PC-9 (cell line): Measurements from ENCODE around the gene RASGRF1. TPM values are rescaled to one million over a fixed set of nuclear protein-coding genes. Genes with fewer than 3 reads are reported as not detected.
"Not testable (repeated sequence)": the region's sequence is repeated elsewhere in the genome, so short reads cannot be mapped to it uniquely, and the experiment has no call there.

Experiments used
- BruUV-seq: library from RNA; stranded (reverse); fragments of 400-500 nt; replicated peaks from 2 replicates; lab custom pipeline; 2021; lab: Mats Ljungman, UMichigan
- CTCF ChIA-PET: fragments of 300-600 bp; sonication (Branson Sonifier 250); formaldehyde crosslinking; loops from one replicate; lab custom pipeline; 2022; ENCODE audit warnings: antibody characterized with exemption; lab: Charles Lee
- POLR2A ChIA-PET: fragments of 300-600 bp; sonication (Branson Sonifier 250); formaldehyde crosslinking; loops from one replicate; lab custom pipeline; 2022; ENCODE audit warnings: antibody characterized with exemption; ENCODE audit not compliant: unreplicated experiment; lab: Charles Lee
- DNase-seq, 2 experiments: peaks; one replicate each; pipeline versions ENCODE4 v3.0.0 to v3.0.0-alpha.2; 2015 to 2022; ENCODE audit warnings: mixed read lengths in 1 of 2
- H2AFZ ChIP-seq: fragments of 200-600 bp; sonication (generic); 2 replicates; pipeline ENCODE4 v1.8.1; 2017; ENCODE audit warnings: antibody characterized with exemption
- H3F3A ChIP-seq: fragments of 200-600 bp; sonication (generic); 2 replicates; pipeline ENCODE4 v1.8.1; 2017; ENCODE audit warnings: antibody characterized with exemption, mild to moderate bottlenecking, low read depth; ENCODE audit not compliant: insufficient read depth
- H3K27ac ChIP-seq: fragments of 200-600 bp; sonication (generic); 2 replicates; pipeline ENCODE4 v1.6.1; 2016; ENCODE audit warnings: mixed run types
- H3K27me3 ChIP-seq: fragments of 200-600 bp; sonication (generic); 2 replicates; pipeline ENCODE4 v1.6.1; 2016; ENCODE audit warnings: low read depth, mixed run types; ENCODE audit not compliant: insufficient read depth
- H3K36me3 ChIP-seq: fragments of 200-600 bp; sonication (generic); 2 replicates; pipeline ENCODE4 v1.6.1; 2016; ENCODE audit warnings: low read depth, mixed run types
- H3K4me1 ChIP-seq: fragments of 200-600 bp; sonication (generic); replicated peaks from 2 replicates; pipeline ENCODE4 v1.6.1; 2016; ENCODE audit warnings: mixed run types; ENCODE audit not compliant: insufficient read depth
- H3K4me2 ChIP-seq: fragments of 200-600 bp; sonication (generic); 2 replicates; pipeline ENCODE4 v1.6.1; 2017; ENCODE audit warnings: mixed run types
- H3K4me3 ChIP-seq: fragments of 200-600 bp; sonication (generic); 2 replicates; pipeline ENCODE4 v1.6.1; 2016; ENCODE audit warnings: mixed run types
- H3K79me2 ChIP-seq: fragments of 200-600 bp; sonication (generic); 2 replicates; pipeline ENCODE4 v1.6.1; 2017; ENCODE audit warnings: low read depth, mixed run types
- H3K9me2 ChIP-seq: fragments of 200-600 bp; sonication (generic); 2 replicates; pipeline ENCODE4 v1.8.1; 2017; ENCODE audit warnings: mild to moderate bottlenecking; ENCODE audit not compliant: insufficient read depth
- H3K9me3 ChIP-seq: fragments of 200-600 bp; sonication (generic); 2 replicates; pipeline ENCODE4 v1.8.1; 2016; ENCODE audit warnings: low read depth; ENCODE audit not compliant: insufficient read depth
- H4K20me1 ChIP-seq: fragments of 200-600 bp; sonication (generic); 2 replicates; pipeline ENCODE4 v1.8.1; 2017; ENCODE audit not compliant: insufficient read depth
- EZH2 ChIP-seq: fragments of 200-600 bp; sonication (generic); IDR thresholded peaks from 2 replicates; pipeline ENCODE4 v1.8.0; 2017; ENCODE audit warnings: antibody characterized with exemption, low read depth
- intact Hi-C: fragments of 100-400 bp; cut with micrococcal nuclease; formaldehyde crosslinking; loops from one replicate; pipeline ENCODE4 v1.10.0; 2022; ENCODE audit not compliant: unreplicated experiment
- total RNA-seq: library from RNA; stranded (reverse); gene quantifications from 2 replicates; pipeline ENCODE4 v1.2.3, GENCODE V29; 2021
- TF ChIP-seq, protein P1 (sequence below): fragments of 200-600 bp; sonication (generic); conservative IDR thresholded peaks from 2 replicates; pipeline ENCODE4 v1.6.1; 2017; ENCODE audit warnings: mixed run types, antibody characterized with exemption, mild to moderate bottlenecking, moderate library complexity

The RASGRF1 gene
- total RNA-seq, 1 experiment from 2014 or later = 6.0 TPM

DNA sequence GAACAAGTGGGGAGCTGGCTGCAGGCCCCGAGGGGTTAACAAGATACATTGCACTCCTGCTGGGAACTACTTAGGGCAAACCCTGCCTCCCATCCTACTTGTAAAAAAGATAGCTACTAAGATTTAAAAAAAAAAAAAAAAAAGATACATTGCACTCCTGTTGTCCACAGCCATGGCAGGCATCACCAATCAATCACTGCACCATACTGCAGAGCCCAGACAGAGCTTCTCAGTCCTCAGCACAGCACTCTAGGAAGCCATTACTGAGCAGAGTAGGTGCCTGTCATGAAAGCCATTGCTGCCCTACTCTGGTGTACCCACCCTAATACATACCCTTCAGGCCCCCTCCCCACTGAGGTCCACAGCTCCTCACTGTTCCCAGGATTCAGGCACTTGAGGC is 64.8 kb downstream of the RASGRF1 start:
- H4K20me1 ChIP-seq = no peaks in the 10 kb centered on the region
- no peak overlapping the region for H3K4me3 ChIP-seq
- no TSS peak for BruUV-seq
- H3K36me3 ChIP-seq = no peaks in the 10 kb centered on the region
- H3K79me2 ChIP-seq = no peaks in the 10 kb centered on the region
- no peaks in the 10 kb centered on the region for H3K9me2 ChIP-seq
- ChIA-PET CTCF (interaction anchor here (1.5 kb wide), 1 partner anchor 159 kb away, joined by 9 read pairs; no protein-coding TSS in a partner anchor), POLR2A (no interaction called here)
- no peak overlapping the region for H3K4me2 ChIP-seq
- no peak overlapping the region for H3K27ac ChIP-seq
- no peaks in the 10 kb centered on the region for H3K9me3 ChIP-seq
- intact Hi-C loops = loop anchor here (10.0 kb wide), 1 partner anchor 309 kb away; no protein-coding TSS in a partner anchor
- no peaks in the 10 kb centered on the region for H3K27me3 ChIP-seq
- H3K4me1 ChIP-seq = peaks cover 7% of the 10 kb centered on the region
- H3F3A ChIP-seq = no peaks in the 10 kb centered on the region
- no peak for DNase-seq
- TF ChIP-seq, protein P1, sequence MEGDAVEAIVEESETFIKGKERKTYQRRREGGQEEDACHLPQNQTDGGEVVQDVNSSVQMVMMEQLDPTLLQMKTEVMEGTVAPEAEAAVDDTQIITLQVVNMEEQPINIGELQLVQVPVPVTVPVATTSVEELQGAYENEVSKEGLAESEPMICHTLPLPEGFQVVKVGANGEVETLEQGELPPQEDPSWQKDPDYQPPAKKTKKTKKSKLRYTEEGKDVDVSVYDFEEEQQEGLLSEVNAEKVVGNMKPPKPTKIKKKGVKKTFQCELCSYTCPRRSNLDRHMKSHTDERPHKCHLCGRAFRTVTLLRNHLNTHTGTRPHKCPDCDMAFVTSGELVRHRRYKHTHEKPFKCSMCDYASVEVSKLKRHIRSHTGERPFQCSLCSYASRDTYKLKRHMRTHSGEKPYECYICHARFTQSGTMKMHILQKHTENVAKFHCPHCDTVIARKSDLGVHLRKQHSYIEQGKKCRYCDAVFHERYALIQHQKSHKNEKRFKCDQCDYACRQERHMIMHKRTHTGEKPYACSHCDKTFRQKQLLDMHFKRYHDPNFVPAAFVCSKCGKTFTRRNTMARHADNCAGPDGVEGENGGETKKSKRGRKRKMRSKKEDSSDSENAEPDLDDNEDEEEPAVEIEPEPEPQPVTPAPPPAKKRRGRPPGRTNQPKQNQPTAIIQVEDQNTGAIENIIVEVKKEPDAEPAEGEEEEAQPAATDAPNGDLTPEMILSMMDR = no peak
- TF ChIP-seq EZH2 = no peak
- H2AFZ ChIP-seq = no peak overlapping the region

DNA sequence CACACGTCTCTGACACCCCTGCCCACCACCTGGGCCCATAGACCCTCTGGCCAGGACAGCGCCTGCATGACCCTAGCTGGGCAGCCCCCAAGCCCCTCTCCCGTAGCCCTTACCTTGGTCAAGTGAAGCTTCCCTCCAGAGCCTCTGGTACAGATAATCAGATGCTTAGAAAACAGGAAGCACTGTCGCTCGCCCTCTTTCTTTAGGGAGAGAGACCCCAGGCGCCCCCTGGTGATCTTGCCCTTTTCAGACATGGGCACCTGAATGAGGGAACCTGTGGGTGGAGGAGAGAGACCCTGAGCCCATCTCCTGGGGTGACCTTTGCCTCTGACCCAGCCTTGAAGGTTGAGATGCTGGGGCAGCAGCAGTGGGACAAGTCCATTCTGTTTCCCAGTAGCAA is 65.4 kb downstream of the RASGRF1 start:
- Histone ChIP-seq H3K27ac (no peak overlapping the region), H3K27me3 (no peaks in the 10 kb centered on the region), H2AFZ (no peak overlapping the region), H3K36me3 (no peaks in the 10 kb centered on the region), H3K4me3 (no peak overlapping the region), H3K4me1 (peaks cover 7% of the 10 kb centered on the region), H3F3A (no peaks in the 10 kb centered on the region), H3K9me2 (no peaks in the 10 kb centered on the region), H4K20me1 (no peaks in the 10 kb centered on the region), H3K79me2 (no peaks in the 10 kb centered on the region), H3K9me3 (no peaks in the 10 kb centered on the region), H3K4me2 (no peak overlapping the region)
- TF ChIP-seq EZH2 = no peak
- TF ChIP-seq, protein P1 = peak; percentile 38
- no TSS peak for BruUV-seq
- intact Hi-C loops = loop anchor here (10.0 kb wide), 1 partner anchor 310 kb away; no protein-coding TSS in a partner anchor
- DNase-seq = no peak
- POLR2A ChIA-PET = no interaction called here
- CTCF ChIA-PET = interaction anchor here (1.5 kb wide), 1 partner anchor 159 kb away, joined by 9 read pairs; no protein-coding TSS in a partner anchor

DNA sequence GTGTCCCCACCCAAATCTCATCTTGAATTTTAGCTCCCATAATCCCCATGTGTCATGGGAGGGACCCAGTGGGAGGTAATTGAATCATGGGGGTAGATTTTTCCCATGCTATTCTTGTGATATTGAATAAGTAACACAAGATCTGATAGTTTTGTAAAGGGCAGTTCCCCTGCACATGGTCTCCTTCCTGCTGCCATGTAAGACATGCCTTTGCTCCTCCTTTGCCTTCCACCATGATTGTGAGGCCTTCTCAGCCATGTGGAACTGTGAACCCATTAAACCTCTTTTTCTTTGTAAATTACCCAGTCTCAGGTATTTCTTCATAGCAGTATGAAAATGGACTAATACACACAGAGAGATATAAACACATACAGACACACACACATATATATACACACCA is 66.1 kb downstream of the RASGRF1 start:
- H3K4me3 ChIP-seq, H4K20me1 ChIP-seq, H3K9me3 ChIP-seq, BruUV-seq, H3K79me2 ChIP-seq, H3F3A ChIP-seq, DNase-seq, H2AFZ ChIP-seq, H3K27me3 ChIP-seq, H3K9me2 ChIP-seq, H3K4me2 ChIP-seq, POLR2A ChIA-PET, H3K36me3 ChIP-seq, H3K4me1 ChIP-seq, H3K27ac ChIP-seq: not testable (repeated sequence)
- CTCF ChIA-PET = interaction anchor here (1.5 kb wide), 1 partner anchor 160 kb away, joined by 9 read pairs; no protein-coding TSS in a partner anchor
- intact Hi-C loops = loop anchor here (10.0 kb wide), 1 partner anchor 310 kb away; no protein-coding TSS in a partner anchor

DNA sequence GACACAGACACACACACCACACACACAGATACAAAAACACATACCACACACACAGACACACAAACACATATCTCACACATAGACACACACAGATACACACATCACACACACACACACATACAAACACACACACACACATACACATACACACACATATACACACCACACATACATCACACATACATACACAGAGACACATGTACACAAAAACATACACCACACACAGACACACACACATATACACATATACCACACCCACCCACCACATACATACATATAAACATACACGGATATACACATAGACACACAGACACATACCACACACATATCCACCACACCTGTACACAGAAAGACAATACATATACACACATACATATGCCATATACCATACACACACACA is 66.7 kb downstream of the RASGRF1 start:
- DNase-seq = no peak
- no TSS peak for BruUV-seq
- Histone ChIP-seq H3K27ac (no peak overlapping the region), H3K4me1 (peaks cover 7% of the 10 kb centered on the region), H4K20me1 (no peaks in the 10 kb centered on the region), H2AFZ (no peak overlapping the region), H3K4me3 (no peak overlapping the region), H3K9me3 (no peaks in the 10 kb centered on the region), H3K79me2 (no peaks in the 10 kb centered on the region), H3K36me3 (no peaks in the 10 kb centered on the region), H3F3A (no peaks in the 10 kb centered on the region), H3K27me3 (no peaks in the 10 kb centered on the region), H3K9me2 (no peaks in the 10 kb centered on the region), H3K4me2 (no peak overlapping the region)
- intact Hi-C loops = loop anchor here (10.0 kb wide), 1 partner anchor 311 kb away; no protein-coding TSS in a partner anchor
- TF ChIP-seq, protein P1 = no peak
- no peak for TF ChIP-seq EZH2
- ChIA-PET POLR2A (no interaction called here), CTCF (no interaction called here)
